Measurements from ENCODE around the gene NGEF.

GRCh38 chr2:232874677-232875223, 138.3 kb downstream of the NGEF start:
- TF ChIP-seq CTCF (IDR thresholded peaks at IDR 0.05) = no peak
- no peak for TF ChIP-seq EP300 (IDR thresholded peaks at IDR 0.05; ENCODE audit: low read depth)

Measured in transverse colon (tissue), 3 donors.